Measurements from ENCODE around the gene FKBP4. TPM values are rescaled to one million over a fixed set of nuclear protein-coding genes. Genes with fewer than 3 reads are reported as not detected.

The FKBP4 gene
- total RNA-seq, 6 donors from 2014 or later = 19.1 to 62.8 (median 29.8) TPM

GRCh38 chr12:2793561-2793960, 1.2 kb upstream of the FKBP4 start:
- H3K9me3 ChIP-seq = no peaks in the 10 kb centered on the region
- H3K36me3 ChIP-seq = peaks cover 0 to 12% (median 2%) of the 10 kb centered on the region in 4 donors
- WGBS, 2 donors = 95 to 97% methylated on average over 21 of the region's 21 CpGs
- DNase-seq (no peak), ATAC-seq (ENCODE audit: low FRiP score in 2 of 2) (no peak)
- no peak for TF ChIP-seq POLR2AphosphoS5 (IDR thresholded peaks at IDR 0.05)
- TF ChIP-seq POLR2A (IDR thresholded peaks at IDR 0.05) = no peak
- no peak for TF ChIP-seq EP300 (IDR thresholded peaks at IDR 0.05)
- no peak for TF ChIP-seq CTCF (IDR thresholded peaks at IDR 0.05)
- peaks cover 18 to 29% (median 25%) of the 10 kb centered on the region in 4 donors for H3K4me1 ChIP-seq
- H3K4me3 ChIP-seq = peak overlapping the region in 1 of 4 donors; percentile 94
- no peaks in the 10 kb centered on the region for H3K27me3 ChIP-seq
- H3K27ac ChIP-seq = no peak overlapping the region

GRCh38 chr12:2794191-2794735, 507 bp upstream of the FKBP4 start:
- TF ChIP-seq EP300 (IDR thresholded peaks at IDR 0.05) (no peak), CTCF (IDR thresholded peaks at IDR 0.05) (no peak), POLR2AphosphoS5 (IDR thresholded peaks at IDR 0.05) (no peak), POLR2A (IDR thresholded peaks at IDR 0.05) (no peak)
- peaks cover 18 to 29% (median 25%) of the 10 kb centered on the region in 4 donors for H3K4me1 ChIP-seq
- peak in 1 of 2 donors; percentile 88 for DNase-seq
- H3K27me3 ChIP-seq = no peaks in the 10 kb centered on the region
- ATAC-seq (ENCODE audit: low FRiP score in 2 of 2) = peak; percentile 16 to 74
- H3K27ac ChIP-seq = peak overlapping the region in 2 of 4 donors; percentile 67 to 93
- no peaks in the 10 kb centered on the region for H3K9me3 ChIP-seq
- WGBS, 2 donors = 3 to 5% methylated on average over 36 to 42 of the region's 49 CpGs
- peak overlapping the region; percentile 38 to 94 (median 80) for H3K4me3 ChIP-seq
- peaks cover 2 to 19% (median 8%) of the 10 kb centered on the region in 4 donors for H3K36me3 ChIP-seq

GRCh38 chr12:2795291-2796186, 769 bp downstream of the FKBP4 start:
- DNase-seq = peak; percentile 81 to 95
- Histone ChIP-seq H3K36me3 (peaks cover 15 to 32% (median 19%) of the 10 kb centered on the region in 4 donors), H3K9me3 (no peaks in the 10 kb centered on the region), H3K27me3 (no peaks in the 10 kb centered on the region), H3K4me3 (peak overlapping the region; percentile 73 to 94 (median 80)), H3K27ac (peak overlapping the region; percentile 73 to 93 (median 79)), H3K4me1 (peaks cover 18 to 29% (median 25%) of the 10 kb centered on the region in 4 donors)
- WGBS, 2 donors = 0% methylated on average over 2 to 37 of the region's 111 CpGs
- TF ChIP-seq POLR2A (IDR thresholded peaks at IDR 0.05) (peak in 2 of 4 donors; percentile 22 to 63), CTCF (IDR thresholded peaks at IDR 0.05) (peak in 1 of 6 experiments; percentile 20), POLR2AphosphoS5 (IDR thresholded peaks at IDR 0.05) (peak; percentile 33 to 77), EP300 (IDR thresholded peaks at IDR 0.05) (peak in 1 of 4 donors; percentile 17)
- peak; percentile 87 to 89 for ATAC-seq (ENCODE audit: low FRiP score in 2 of 2)

- H3K36me3 ChIP-seq = peaks cover 18 to 39% (median 25%) of the 10 kb centered on the region in 4 donors
- H3K27me3 ChIP-seq = no peaks in the 10 kb centered on the region
- H3K9me3 ChIP-seq = no peaks in the 10 kb centered on the region
- 3 to 6% methylated on average over 14 of the region's 14 CpGs for WGBS, 2 donors
- peak in 1 of 2 donors; percentile 30 for DNase-seq
- H3K4me3 ChIP-seq = peak overlapping the region; percentile 73 to 94 (median 80)
- no peak for ATAC-seq (ENCODE audit: low FRiP score in 2 of 2)
- peak in 1 of 4 donors; percentile 9 for TF ChIP-seq POLR2A (IDR thresholded peaks at IDR 0.05)
- TF ChIP-seq EP300 (IDR thresholded peaks at IDR 0.05) = no peak
- peak overlapping the region in 3 of 4 donors; percentile 79 to 93 (median 79) for H3K27ac ChIP-seq
- peaks cover 18 to 29% (median 25%) of the 10 kb centered on the region in 4 donors for H3K4me1 ChIP-seq
Measured at GRCh38 chr12:2796187-2796666, 1.5 kb downstream of the FKBP4 start.

All from upper lobe of left lung (tissue), 6 donors.